CD8-positive, alpha-beta memory T cell (primary cell): Measurements from ENCODE around the gene NCAM1. TPM values are rescaled to one million over a fixed set of nuclear protein-coding genes. Genes with fewer than 3 reads are reported as not detected.

Experiments
- CTCF ChIA-PET: fragments of 350-600 bp; sonication (Branson Sonifier 250); formaldehyde crosslinking; loops from one replicate; lab custom pipeline; 2021; ENCODE audit warnings: antibody characterized with exemption; lab: Charles Lee
- POLR2A ChIA-PET: fragments of 350-600 bp; sonication (Branson Sonifier 250); formaldehyde crosslinking; loops from one replicate; lab custom pipeline; 2021; ENCODE audit warnings: antibody characterized with exemption; lab: Charles Lee
- DNase-seq, 5 donors: peaks; one replicate each; pipeline versions ENCODE4 v3.0.0 to v3.0.0-alpha.2; 2020 to 2022; ENCODE audit warnings: mixed read lengths in 1 of 5
- H3K27ac ChIP-seq: one replicate; pipeline ENCODE4 v1.7.0; 2013; ENCODE audit warnings: low read depth, mild to moderate bottlenecking, low read length, moderate library complexity
- H3K27me3 ChIP-seq: 2 replicates; pipeline ENCODE4 v1.7.0; 2013; ENCODE audit warnings: low read length, mild to moderate bottlenecking; ENCODE audit not compliant: insufficient read depth, poor library complexity, severe bottlenecking
- H3K36me3 ChIP-seq: 2 replicates; pipeline ENCODE4 v1.7.0; 2013; ENCODE audit warnings: mild to moderate bottlenecking, low read length, moderate library complexity; ENCODE audit not compliant: insufficient read depth
- H3K4me1 ChIP-seq: 2 replicates; pipeline ENCODE4 v1.7.0; 2013; ENCODE audit warnings: mild to moderate bottlenecking, low read length, moderate library complexity; ENCODE audit not compliant: insufficient read depth
- H3K4me3 ChIP-seq: 2 replicates; pipeline ENCODE4 v1.7.0; 2013; ENCODE audit warnings: mild to moderate bottlenecking, low read length
- H3K9me3 ChIP-seq: 2 replicates; pipeline ENCODE4 v1.7.0; 2013; ENCODE audit warnings: mild to moderate bottlenecking, low read length
- H3K27ac Mint-ChIP-seq, 8 donors: one replicate each; pipeline ENCODE4 v1.8.0; 2020 to 2021; ENCODE audit warnings: mixed read lengths in 8 of 8, mild to moderate bottlenecking in 6 of 8, inconsistent platforms in 3 of 8, moderate library complexity in 3 of 8
- H3K27me3 Mint-ChIP-seq, 2 donors: one replicate each; pipeline ENCODE4 v1.8.0; 2020 to 2021; ENCODE audit warnings: mixed read lengths in 2 of 2, mild to moderate bottlenecking in 1 of 2, moderate library complexity in 1 of 2
- H3K36me3 Mint-ChIP-seq, 3 donors: one replicate each; pipeline ENCODE4 v1.8.0; 2020 to 2021; ENCODE audit warnings: mixed read lengths in 3 of 3, inconsistent platforms in 1 of 3, mild to moderate bottlenecking in 1 of 3
- H3K4me1 Mint-ChIP-seq, 3 donors: one replicate each; pipeline ENCODE4 v1.8.0; 2020 to 2021; ENCODE audit warnings: mixed read lengths in 3 of 3, inconsistent platforms in 1 of 3, mild to moderate bottlenecking in 1 of 3
- H3K4me3 Mint-ChIP-seq, 7 donors: one replicate each; pipeline ENCODE4 v1.8.0; 2020 to 2021; ENCODE audit warnings: mixed read lengths in 7 of 7, mild to moderate bottlenecking in 6 of 7, moderate library complexity in 4 of 7, inconsistent platforms in 2 of 7
- H3K9me3 Mint-ChIP-seq, 5 donors: one replicate each; pipeline ENCODE4 v1.8.0; 2020 to 2022; ENCODE audit warnings: mixed read lengths in 5 of 5, mild to moderate bottlenecking in 3 of 5, moderate library complexity in 2 of 5, inconsistent platforms in 1 of 5
- polyA plus RNA-seq: library from polyadenylated mRNA; unstranded; fragments of 300-500 nt; fragmentation: Illumina TruSeq; gene quantifications from one replicate; pipeline ENCODE4 v1.2.3, GENCODE V29; 2021
- total RNA-seq, 2 experiments: library from RNA; stranded (reverse); gene quantifications; one replicate each; pipeline ENCODE4 v1.2.3, GENCODE V29; 2021

Gene NCAM1
- total and polyA plus RNA-seq, 3 experiments from 2014 or later: 0.16 to 1.7 TPM; not detected in 1

DNA sequence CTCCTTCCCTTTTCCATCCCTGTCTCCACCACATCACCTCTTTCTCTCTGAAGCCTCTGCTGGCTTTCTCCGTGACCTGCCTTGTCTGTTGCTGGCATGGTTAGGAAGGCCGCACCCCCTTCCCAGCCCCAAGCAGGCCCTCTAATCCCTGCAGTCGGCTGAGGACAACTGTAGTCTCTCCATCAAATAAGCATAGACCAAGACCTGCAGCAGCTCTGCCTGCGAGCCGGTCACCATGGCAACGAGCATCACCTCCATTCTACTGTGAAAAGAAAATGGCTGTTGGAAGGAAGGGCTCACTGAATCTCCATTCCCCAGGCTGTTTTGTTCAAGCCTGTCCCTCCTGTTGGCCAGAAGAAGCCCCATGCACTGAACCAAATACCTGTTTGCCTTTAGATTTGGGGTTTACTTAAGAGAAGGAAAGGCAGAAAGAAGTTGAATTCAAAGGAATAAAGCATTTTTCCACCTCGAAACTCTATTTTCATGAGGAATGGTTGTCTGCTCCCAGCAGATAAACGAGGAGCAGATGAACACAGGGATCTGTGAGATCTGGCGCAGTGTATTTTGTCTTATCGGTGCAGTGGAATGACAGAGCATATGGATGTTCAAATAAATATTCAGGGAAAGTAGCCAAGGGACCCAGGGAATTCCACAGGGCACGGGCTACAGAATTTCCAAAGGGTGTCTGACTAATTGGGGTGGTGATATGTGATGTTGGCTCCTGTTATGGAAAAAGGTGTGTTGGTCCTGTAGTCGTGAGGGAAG lies 240.0 kb downstream of the NCAM1 start:
- Histone ChIP-seq H3K9me3 (no peaks in the 10 kb centered on the region), H3K4me1 (no peaks in the 10 kb centered on the region), H3K27me3 (no peaks in the 10 kb centered on the region), H3K36me3 (no peaks in the 10 kb centered on the region), H3K27ac (no peak overlapping the region), H3K4me3 (no peak overlapping the region)
- H3K36me3 Mint-ChIP-seq: no peaks in the 10 kb centered on the region
- H3K4me3 Mint-ChIP-seq: no peak overlapping the region
- peaks cover 0 to 16% of the 10 kb centered on the region in 2 donors for H3K27me3 Mint-ChIP-seq
- ChIA-PET POLR2A (no interaction called here), CTCF (no interaction called here)
- H3K9me3 Mint-ChIP-seq: peaks cover 0 to 2% (median 0%) of the 10 kb centered on the region in 5 donors
- DNase-seq: no peak
- H3K27ac Mint-ChIP-seq: no peak overlapping the region
- H3K4me1 Mint-ChIP-seq: no peaks in the 10 kb centered on the region

DNA sequence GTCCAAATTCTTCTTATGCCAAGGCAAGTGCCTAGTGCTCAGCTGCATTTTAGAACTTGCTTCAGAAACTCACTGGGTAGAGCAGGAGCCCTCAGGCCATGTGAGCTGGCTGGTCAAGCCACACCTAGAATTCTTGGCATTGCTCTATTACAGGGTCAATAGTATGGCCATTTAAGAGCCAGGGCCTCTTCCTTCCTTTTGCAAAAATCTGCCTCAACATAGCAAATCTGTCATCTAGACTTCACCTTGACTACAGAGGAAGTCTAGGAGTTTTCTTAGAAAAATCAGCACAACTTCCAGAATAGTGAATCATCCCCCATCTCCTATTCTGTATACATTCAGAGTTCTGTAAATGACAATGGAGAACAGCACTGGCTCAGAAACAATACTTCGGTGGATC lies 241.2 kb downstream of the NCAM1 start:
- no peak overlapping the region for H3K27ac Mint-ChIP-seq
- Histone ChIP-seq H3K9me3 (no peaks in the 10 kb centered on the region), H3K4me3 (no peak overlapping the region), H3K36me3 (no peaks in the 10 kb centered on the region), H3K27me3 (no peaks in the 10 kb centered on the region), H3K4me1 (no peaks in the 10 kb centered on the region), H3K27ac (no peak overlapping the region)
- no peak for DNase-seq
- H3K9me3 Mint-ChIP-seq: peaks cover 0 to 2% (median 0%) of the 10 kb centered on the region in 5 donors
- POLR2A ChIA-PET: no interaction called here
- CTCF ChIA-PET: no interaction called here
- no peaks in the 10 kb centered on the region for H3K36me3 Mint-ChIP-seq
- no peaks in the 10 kb centered on the region for H3K4me1 Mint-ChIP-seq
- peaks cover 0 to 15% of the 10 kb centered on the region in 2 donors for H3K27me3 Mint-ChIP-seq
- H3K4me3 Mint-ChIP-seq: no peak overlapping the region

DNA sequence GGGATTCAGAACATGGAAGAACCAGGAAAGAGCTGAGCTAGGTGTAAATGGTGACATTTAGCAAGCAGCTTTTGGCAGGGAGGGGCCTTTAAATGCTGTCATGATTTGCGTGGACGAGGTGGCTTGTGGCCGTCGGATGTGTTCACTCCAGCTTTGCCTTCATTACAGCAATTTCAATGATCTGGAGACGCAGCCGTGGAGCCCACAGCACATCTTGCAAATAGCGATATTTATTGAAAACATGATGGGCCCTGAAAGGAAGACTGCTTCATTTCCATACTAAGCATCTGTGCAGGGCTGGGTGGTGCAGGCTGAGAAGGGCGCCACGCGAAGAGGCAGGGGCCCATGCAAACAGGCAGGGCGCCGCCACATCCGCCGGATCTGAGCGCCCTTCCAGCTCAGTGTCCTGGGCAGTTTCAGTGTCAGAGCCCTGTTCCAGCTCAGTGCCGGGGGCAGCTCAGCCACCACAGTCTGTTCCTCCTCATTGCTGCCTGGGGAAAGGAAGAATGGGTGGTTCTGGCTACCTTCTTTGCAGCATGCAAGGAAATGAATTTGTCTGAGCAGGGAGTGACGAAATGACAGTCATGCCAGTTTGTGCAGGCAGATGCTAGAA lies 242.0 kb downstream of the NCAM1 start:
- CTCF ChIA-PET: no interaction called here
- H3K27me3 Mint-ChIP-seq: peaks cover 0 to 14% of the 10 kb centered on the region in 2 donors

DNA sequence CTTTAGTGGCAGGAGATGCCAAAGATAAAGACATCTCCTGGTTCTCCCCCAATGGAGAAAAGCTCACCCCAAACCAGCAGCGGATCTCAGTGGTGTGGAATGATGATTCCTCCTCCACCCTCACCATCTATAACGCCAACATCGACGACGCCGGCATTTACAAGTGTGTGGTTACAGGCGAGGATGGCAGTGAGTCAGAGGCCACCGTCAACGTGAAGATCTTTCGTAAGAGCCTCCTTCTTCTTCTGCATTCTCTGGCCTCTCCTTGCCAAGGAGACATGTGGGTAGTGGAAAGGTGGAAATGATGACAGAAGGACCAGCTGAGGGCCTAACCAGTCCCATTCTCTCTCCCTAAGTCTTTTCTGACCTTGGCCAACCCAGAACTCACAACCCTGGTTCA lies 243.1 kb downstream of the NCAM1 start:
- Mint-ChIP-seq H3K27ac (no peak overlapping the region), H3K4me1 (no peaks in the 10 kb centered on the region), H3K9me3 (peaks cover 0 to 2% (median 0%) of the 10 kb centered on the region in 5 donors), H3K27me3 (peaks cover 0 to 8% of the 10 kb centered on the region in 2 donors), H3K4me3 (no peak overlapping the region), H3K36me3 (no peaks in the 10 kb centered on the region)
- no peaks in the 10 kb centered on the region for H3K27me3 ChIP-seq
- H3K36me3 ChIP-seq: no peaks in the 10 kb centered on the region
- ChIA-PET POLR2A (no interaction called here), CTCF (no interaction called here)
- no peaks in the 10 kb centered on the region for H3K9me3 ChIP-seq
- DNase-seq: no peak
- no peak overlapping the region for H3K27ac ChIP-seq
- H3K4me3 ChIP-seq: no peak overlapping the region
- no peaks in the 10 kb centered on the region for H3K4me1 ChIP-seq

More for the DNA sequence above, 242.0 kb downstream of the NCAM1 start:
- Mint-ChIP-seq H3K27ac (no peak overlapping the region), H3K36me3 (no peaks in the 10 kb centered on the region), H3K4me1 (no peaks in the 10 kb centered on the region), H3K9me3 (peaks cover 0 to 2% (median 0%) of the 10 kb centered on the region in 5 donors), H3K4me3 (no peak overlapping the region)
- Histone ChIP-seq H3K4me1 (no peaks in the 10 kb centered on the region), H3K36me3 (no peaks in the 10 kb centered on the region), H3K27me3 (no peaks in the 10 kb centered on the region), H3K4me3 (no peak overlapping the region), H3K27ac (no peak overlapping the region), H3K9me3 (no peaks in the 10 kb centered on the region)
- POLR2A ChIA-PET: no interaction called here
- no peak for DNase-seq

DNA sequence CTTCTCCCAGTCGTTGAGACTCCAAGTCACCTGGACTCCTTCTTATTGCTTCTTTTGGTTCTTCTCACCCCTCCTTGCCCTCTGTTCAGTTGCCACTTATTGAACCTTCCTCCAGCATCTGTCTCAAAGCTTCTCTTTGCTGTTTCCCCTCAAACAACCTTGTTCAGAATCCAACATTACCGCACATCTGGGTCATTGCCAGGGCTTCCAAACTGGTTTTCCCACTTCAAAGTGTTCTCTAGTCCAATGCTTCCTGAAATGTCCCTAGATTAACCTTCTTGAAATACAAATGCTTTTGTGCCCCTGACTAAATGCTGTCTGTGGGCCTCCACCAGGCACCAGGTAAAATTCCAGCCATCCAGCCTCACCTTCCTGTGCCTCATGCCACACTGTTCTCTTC lies 252.3 kb downstream of the NCAM1 start:
- no peak for DNase-seq
- POLR2A ChIA-PET: no interaction called here

DNA sequence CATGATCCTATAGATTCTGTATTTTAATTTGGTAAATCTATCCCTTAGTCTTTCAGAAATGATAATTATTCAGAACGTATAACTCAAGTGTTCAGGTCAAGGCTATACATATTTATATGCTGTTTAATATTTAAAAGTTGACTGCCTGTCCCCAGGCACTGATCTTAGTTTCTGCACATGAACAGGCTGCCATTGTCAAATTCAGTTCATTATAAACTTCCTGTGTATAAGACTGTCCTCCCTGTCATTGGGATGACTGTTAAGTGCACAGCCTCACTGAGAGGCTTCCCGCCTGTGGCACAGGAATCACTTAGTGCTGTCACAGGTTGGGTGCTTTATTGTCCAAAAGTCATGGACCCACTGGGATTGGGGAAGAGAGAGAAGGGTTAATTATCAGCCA lies 261.0 kb downstream of the NCAM1 start:
- H3K36me3 Mint-ChIP-seq: peaks cover 0 to 19% (median 0%) of the 10 kb centered on the region in 3 donors
- no peaks in the 10 kb centered on the region for H3K4me1 ChIP-seq
- no peaks in the 10 kb centered on the region for H3K9me3 ChIP-seq
- no peak overlapping the region for H3K27ac ChIP-seq
- ChIA-PET CTCF (no interaction called here), POLR2A (no interaction called here)
- no peak overlapping the region for H3K4me3 Mint-ChIP-seq
- peaks cover 6 to 21% of the 10 kb centered on the region in 2 donors for H3K27me3 Mint-ChIP-seq
- DNase-seq: no peak
- H3K27me3 ChIP-seq: no peaks in the 10 kb centered on the region
- H3K9me3 Mint-ChIP-seq: peaks cover 0 to 16% (median 5%) of the 10 kb centered on the region in 5 donors
- no peak overlapping the region for H3K27ac Mint-ChIP-seq
- no peaks in the 10 kb centered on the region for H3K36me3 ChIP-seq
- no peaks in the 10 kb centered on the region for H3K4me1 Mint-ChIP-seq
- no peak overlapping the region for H3K4me3 ChIP-seq

More for the DNA sequence above, 252.3 kb downstream of the NCAM1 start:
- Histone ChIP-seq H3K36me3 (no peaks in the 10 kb centered on the region), H3K27me3 (no peaks in the 10 kb centered on the region), H3K27ac (no peak overlapping the region), H3K4me3 (no peak overlapping the region), H3K4me1 (no peaks in the 10 kb centered on the region), H3K9me3 (no peaks in the 10 kb centered on the region)
- Mint-ChIP-seq H3K4me1 (no peaks in the 10 kb centered on the region), H3K4me3 (no peak overlapping the region), H3K27ac (no peak overlapping the region), H3K27me3 (peaks cover 7 to 13% of the 10 kb centered on the region in 2 donors), H3K36me3 (no peaks in the 10 kb centered on the region), H3K9me3 (no peaks in the 10 kb centered on the region)
- CTCF ChIA-PET: no interaction called here

DNA sequence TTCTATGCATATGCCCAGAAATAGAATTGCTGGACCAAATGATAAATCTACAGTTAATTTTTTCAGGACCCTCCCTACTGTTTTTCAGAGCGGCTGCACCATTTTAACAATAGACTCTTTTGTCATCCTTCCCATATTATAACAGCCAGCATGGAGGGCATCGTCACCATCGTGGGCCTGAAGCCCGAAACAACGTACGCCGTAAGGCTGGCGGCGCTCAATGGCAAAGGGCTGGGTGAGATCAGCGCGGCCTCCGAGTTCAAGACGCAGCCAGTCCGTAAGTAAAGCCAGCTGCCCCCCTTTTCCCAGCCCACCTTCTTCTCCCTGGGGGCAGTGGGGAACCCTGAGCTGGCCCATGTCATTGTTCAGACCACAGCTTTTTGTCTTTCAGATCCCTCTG lies 273.7 kb downstream of the NCAM1 start:
- DNase-seq: no peak
- Mint-ChIP-seq H3K4me3 (no peak overlapping the region), H3K27me3 (peaks cover 8 to 41% of the 10 kb centered on the region in 2 donors), H3K9me3 (no peaks in the 10 kb centered on the region), H3K27ac (no peak overlapping the region), H3K36me3 (no peaks in the 10 kb centered on the region), H3K4me1 (no peaks in the 10 kb centered on the region)
- H3K4me1 ChIP-seq: no peaks in the 10 kb centered on the region
- ChIA-PET POLR2A (no interaction called here), CTCF (no interaction called here)
- H3K27ac ChIP-seq: no peak overlapping the region
- no peaks in the 10 kb centered on the region for H3K36me3 ChIP-seq
- no peaks in the 10 kb centered on the region for H3K9me3 ChIP-seq
- H3K4me3 ChIP-seq: no peak overlapping the region
- peaks cover 5% of the 10 kb centered on the region for H3K27me3 ChIP-seq

DNA sequence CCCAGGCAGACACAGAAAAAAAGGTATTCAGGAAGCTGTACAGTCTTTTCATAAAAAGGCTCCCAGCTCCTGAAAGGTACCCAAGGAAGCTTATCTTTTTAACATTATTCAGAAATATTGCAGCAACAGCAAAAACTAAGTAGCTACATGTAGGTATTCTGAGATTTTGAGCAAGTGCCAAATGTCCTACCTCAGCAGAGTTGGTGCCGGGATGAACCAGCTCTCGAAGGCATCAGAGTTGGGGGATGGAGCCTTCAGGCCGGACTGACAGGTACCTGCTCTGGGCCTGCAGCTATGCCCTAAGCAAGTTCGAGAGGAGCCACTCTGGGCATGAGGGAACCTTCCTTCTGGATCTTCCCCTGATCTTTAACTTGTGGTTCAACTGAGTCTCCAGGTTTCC lies 276.0 kb downstream of the NCAM1 start:
- POLR2A ChIA-PET: no interaction called here
- no peak for DNase-seq
- Mint-ChIP-seq H3K9me3 (no peaks in the 10 kb centered on the region), H3K36me3 (no peaks in the 10 kb centered on the region), H3K4me1 (no peaks in the 10 kb centered on the region), H3K4me3 (no peak overlapping the region), H3K27me3 (peaks cover 8 to 48% of the 10 kb centered on the region in 2 donors), H3K27ac (no peak overlapping the region)
- no peak overlapping the region for H3K27ac ChIP-seq
- H3K4me1 ChIP-seq: no peaks in the 10 kb centered on the region
- H3K4me3 ChIP-seq: no peak overlapping the region
- H3K36me3 ChIP-seq: no peaks in the 10 kb centered on the region
- CTCF ChIA-PET: interaction anchor here (0.8 kb wide), 1 partner anchor 11 kb away, joined by 3 read pairs; no protein-coding TSS in a partner anchor
- H3K9me3 ChIP-seq: no peaks in the 10 kb centered on the region
- peaks cover 8% of the 10 kb centered on the region for H3K27me3 ChIP-seq
